GM18951 (cell line): Measurements from ENCODE around the gene ZNF385B.

ENCODE experiments used
- POLR2A ChIP-seq: IDR thresholded peaks from 4 replicates; pipeline ENCODE4 v1.6.1; 2011; ENCODE audit warnings: mild to moderate bottlenecking; ENCODE audit not compliant: insufficient read length, insufficient read depth; ENCODE audit errors: extremely low read depth
- in situ Hi-C: fragments of 300-500 bp; cut with MboI; formaldehyde crosslinking; loops from one replicate; pipeline ENCODE4 v1.12.0; 2022; ENCODE audit warnings: low sequenced_read_pairs, mixed read lengths, inconsistent platforms; ENCODE audit not compliant: unreplicated experiment

The ZNF385B gene

DNA sequence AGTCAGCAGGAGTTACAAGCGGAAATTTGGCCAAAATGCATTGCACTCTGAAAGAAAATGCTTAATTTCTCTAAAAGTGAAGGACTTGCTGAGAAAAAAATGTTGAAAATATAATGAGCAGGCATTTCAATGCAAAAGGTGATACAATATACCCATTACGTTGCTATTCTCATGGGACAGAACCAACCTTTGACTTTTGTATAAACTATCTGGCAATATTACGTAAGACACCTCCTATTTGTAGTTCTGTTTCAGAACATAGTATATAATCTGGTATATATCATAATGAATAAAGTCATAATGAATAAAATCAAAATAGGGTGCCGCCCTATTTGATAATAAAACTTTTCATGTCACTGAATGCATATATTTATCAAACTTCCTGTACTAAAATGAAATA is 310.6 kb downstream of the ZNF385B start:
- in situ Hi-C loops: no loop called here
- no peak for TF ChIP-seq POLR2A

DNA sequence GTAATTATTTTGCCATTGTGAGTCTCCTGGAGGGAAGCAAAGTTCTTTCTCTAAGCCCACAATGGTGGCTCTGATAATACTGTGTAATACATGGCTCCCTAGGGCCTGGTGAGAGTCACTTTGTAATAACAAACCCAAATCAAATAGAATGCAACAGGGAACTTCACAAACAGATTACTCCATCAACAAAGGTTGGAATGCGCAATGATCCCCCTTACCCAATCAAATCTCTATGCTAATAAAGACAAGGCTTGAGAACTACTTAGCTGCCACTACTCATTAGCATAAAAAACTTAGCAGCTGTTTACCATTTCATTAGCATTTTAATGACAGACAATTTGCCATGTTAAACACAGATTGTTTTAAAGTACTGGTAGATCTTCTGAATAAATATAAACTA is 311.2 kb downstream of the ZNF385B start:
- in situ Hi-C loops: no loop called here

DNA sequence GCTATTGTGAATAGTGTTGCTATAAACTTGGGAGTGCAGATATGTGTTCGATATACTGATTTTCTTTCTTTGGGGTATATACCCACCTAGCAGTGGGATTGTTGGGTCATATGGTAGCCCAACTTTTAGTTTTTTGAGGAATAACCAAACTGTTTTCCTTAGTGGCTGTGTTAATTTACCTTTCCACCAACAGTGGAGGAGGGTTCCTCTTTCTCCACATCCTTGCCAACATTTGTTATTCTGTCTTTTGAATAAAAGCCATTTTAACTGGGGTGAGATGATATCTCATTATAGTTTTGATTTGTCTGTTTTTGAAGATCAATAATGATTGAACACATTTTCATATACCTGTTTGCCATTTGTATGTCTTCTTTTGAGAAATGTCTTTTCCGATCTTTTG is 314.8 kb downstream of the ZNF385B start:
- in situ Hi-C loops: no loop called here
- TF ChIP-seq POLR2A: no peak

More for the DNA sequence above, 311.2 kb downstream of the ZNF385B start:
- no peak for TF ChIP-seq POLR2A

DNA sequence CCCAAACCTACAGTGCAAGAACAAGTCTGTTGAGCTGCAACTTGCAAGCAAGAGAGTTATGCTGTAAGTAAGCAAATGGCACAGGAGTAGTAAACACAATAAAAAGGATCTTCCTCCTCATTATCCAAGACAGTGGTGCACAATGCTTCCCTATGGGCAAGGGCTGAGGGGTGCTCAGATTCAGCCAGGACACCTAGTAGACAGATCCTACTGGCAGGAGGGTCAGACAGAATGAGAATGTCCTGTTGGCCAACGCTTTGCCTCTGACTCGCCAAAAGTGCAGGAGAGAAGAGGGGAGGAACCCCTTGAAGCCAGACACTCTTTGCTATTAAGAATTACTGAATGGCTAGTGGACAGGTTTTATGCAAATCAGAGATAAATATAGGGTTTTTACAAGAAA is 316.4 kb downstream of the ZNF385B start:
- no peak for TF ChIP-seq POLR2A
- in situ Hi-C loops: no loop called here

DNA sequence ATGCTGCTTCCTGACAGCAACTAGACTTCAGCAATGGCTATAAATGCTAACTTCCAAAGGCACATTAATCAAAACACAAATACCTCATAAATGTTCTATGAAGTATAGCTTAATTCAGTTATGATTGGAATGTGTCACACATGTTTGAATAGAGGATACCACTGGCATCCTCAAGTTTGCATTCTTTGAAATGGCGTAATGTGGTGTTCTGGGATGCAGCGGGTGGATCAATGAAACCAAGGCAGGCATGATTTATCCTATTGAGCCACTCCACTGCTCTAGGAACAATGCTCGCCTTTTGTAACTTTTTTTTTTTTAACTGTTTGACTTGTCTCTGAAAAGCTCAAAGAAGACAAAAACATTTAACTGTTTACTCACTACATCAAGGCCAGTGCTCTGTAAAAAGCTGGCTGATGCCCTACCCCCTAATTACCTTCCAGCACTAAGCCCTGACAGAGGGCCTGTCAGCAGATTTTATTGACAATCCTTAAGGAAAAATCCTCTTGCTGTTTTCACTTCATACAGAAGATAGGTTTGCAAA is 318.0 kb downstream of the ZNF385B start:
- in situ Hi-C loops: no loop called here
- TF ChIP-seq POLR2A: no peak

DNA sequence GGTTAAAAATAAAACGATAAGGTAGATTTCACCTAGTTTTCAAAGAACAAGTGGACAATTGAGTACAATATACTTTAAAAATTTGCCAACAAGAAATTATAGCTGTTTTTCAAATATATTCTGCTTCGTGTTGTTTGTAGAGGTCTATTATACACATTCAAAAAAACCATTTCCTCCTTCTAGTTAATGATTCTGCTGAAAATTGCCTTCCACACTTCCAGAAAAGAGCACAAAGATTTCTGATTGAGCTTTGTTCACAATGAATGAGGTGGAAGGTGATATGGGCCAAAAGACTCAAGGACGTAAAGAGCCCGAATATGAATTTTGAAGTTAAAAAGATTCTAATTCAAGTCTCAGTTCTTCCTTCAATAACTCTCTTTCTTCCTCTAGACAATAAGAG is 319.8 kb downstream of the ZNF385B start:
- no peak for TF ChIP-seq POLR2A
- in situ Hi-C loops: no loop called here

DNA sequence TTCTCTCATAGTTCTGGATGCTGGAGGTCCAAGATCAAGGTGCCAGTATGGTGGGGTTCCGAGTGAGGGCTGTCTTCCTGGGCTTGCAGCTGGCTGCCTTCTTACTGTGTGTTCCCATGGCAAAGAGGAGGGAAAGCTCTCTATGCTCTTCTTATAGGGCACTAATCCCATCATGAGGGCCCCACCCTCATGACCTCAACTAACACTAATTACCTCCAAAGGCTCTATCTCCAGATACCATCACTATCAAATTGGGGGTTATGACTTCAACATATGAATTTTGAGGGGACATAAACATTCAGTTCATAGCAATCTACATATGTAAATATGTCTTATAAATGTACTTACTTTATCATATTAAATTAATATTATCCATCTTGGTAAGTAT is 322.3 kb downstream of the ZNF385B start:
- no peak for TF ChIP-seq POLR2A

DNA sequence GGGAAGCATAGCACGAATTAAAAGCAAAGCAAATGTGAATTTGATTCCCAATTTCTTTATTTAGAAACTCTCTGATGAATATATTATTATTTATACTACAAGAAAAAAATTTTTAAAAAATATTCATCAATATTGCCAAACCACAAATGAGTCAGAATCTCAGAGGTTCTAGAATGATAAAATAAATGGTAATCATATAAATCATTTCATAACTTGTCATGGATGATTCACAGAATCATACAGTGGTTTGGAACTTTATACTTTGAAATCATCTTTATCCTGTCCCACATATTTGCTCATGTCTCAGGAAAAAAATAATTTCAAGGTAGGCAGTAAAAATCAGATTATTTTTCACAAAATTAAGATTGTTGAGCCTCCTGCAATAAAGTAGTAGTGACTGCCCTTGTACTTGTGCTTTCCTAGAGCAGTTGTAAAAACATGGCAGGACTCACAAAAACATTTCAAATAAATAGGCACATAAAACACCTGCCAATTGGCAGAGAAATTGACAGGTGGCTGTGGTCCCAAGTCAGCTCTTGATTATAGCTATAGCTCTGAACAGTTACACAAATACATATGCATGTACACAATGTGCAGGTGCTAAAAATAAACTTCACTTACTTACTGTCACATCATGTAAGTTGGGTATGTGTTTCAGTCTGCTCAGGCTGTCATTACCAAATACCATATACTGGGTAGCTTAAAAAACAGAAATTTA is 322.8 kb downstream of the ZNF385B start:
- in situ Hi-C loops: no loop called here

More for the DNA sequence above, 322.3 kb downstream of the ZNF385B start:
- in situ Hi-C loops: no loop called here

DNA sequence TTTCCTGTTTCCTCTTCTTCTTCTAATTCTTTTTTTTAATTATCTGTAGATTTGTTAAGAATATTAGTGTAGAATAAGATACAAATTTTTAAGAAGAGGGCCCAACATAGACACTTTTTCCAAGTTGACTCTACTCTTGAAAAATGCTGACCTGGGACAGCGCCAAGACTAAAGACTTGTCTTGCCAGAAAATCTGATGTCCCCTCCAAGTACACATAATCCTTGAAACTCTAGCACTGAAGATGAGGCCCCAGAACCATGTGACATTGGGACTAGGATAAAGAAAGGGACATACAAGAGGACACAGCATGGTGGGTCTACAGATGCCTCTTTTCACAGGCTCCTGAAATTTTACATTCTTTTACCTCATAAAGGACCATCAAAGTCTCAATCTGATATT is 325.2 kb downstream of the ZNF385B start:
- in situ Hi-C loops: no loop called here
- TF ChIP-seq POLR2A: no peak

More for the DNA sequence above, 322.8 kb downstream of the ZNF385B start:
- TF ChIP-seq POLR2A: no peak

DNA sequence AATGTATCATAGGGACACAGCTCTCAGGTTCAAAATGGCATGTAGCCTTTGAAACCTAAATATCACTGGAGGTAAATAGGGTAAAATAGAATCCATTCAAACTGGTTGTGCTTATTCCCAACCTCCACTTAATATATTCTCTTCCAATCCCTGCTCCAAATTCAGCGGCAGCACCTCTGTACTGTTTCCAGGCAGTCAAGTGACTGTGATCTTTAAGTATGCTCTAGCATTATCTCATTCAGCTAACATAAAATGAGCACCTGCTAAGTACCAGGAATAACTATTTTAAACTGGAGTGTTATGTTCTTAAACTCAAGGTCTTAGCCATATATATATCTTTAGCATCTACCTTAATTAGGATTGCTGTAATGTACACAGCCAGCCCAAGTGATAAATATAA is 327.5 kb downstream of the ZNF385B start:
- in situ Hi-C loops: no loop called here

DNA sequence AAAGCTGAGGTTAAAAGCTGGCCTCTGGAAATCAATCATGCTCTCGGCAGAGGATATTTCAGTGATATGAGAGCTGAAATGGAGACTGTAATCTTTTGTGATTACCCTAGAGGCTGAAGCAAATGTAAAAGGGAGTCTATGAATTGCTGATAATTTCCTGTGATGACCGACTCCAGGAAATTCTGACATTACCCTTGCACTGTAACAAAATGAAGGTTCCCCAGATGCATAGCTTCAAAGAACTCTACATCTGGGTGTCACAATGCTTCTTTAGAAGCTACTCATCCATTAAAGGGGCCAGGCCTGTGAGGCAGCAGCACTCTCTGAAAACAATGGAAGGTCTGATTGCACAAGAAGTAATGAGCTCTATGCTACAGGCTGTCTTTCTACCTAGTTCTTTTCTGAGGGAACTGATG is 328.5 kb downstream of the ZNF385B start:
- in situ Hi-C loops: no loop called here
- TF ChIP-seq POLR2A: no peak

More for the DNA sequence above, 327.5 kb downstream of the ZNF385B start:
- no peak for TF ChIP-seq POLR2A

DNA sequence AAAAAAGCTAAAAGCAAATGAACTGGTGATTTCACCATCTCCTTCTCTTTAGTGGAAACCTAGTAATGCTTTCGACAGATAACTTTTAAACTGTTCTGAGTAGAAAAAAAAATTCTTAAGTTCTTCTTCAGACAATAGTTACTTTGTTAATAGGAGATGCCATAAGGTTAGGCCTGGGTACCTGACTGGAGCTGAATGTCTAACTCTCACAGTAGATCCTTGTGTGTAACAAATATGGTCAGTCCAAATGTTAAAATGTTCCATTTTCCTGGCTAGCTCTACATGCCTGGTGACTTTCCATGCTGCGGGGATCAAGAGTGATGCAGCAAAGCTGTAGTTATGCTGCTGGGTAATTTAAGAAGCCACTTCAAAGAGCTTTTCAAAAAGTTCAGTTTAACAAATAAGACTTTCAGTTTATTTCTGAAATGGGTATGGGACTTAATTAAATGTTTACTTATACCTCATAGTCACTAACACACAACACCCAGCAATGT is 332.8 kb downstream of the ZNF385B start:
- in situ Hi-C loops: no loop called here
- TF ChIP-seq POLR2A: no peak

DNA sequence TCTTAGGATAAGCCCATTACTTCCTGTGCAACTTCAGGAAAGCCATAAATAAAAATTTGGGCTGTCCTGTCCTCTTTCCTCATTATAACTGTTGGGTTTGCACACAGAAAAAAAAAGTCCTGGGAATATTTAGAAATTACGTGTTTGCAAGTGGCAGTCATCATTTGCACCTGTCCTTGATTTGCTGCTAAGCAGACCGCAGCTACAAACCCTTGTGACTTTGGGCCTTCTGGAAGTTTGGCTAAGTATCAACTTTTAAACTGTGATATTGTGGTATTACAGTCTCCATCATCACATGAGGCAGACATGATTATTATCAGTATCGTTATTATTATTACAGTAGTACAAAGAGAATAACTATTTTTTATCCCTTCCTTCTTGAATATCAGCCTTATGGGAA is 336.1 kb downstream of the ZNF385B start:
- TF ChIP-seq POLR2A: no peak
- in situ Hi-C loops: no loop called here

DNA sequence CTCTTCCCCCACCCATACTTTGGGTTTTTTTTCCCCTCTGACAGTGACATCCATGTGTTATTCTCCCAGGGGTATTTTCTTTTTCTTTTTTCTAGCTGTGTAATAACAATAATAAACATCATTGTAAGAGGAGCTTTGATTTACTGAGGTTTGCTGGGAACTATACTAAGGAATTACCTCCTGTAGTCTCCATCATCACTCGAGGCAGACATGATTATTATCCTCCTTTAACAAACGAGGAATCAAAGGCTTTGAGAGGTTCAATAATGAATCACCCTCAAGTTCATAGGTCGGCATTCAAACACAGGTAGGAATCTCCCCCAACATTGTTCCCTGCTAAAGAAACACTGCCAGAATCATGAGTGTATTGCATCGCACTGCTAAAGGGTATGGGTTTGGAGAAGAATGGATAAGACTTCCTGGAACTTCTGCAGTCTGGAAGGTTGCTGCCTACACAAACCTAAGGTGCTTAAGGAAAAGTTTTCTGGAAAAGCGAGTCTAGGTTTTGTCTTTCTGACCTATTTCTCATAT is 336.5 kb downstream of the ZNF385B start:
- no peak for TF ChIP-seq POLR2A

DNA sequence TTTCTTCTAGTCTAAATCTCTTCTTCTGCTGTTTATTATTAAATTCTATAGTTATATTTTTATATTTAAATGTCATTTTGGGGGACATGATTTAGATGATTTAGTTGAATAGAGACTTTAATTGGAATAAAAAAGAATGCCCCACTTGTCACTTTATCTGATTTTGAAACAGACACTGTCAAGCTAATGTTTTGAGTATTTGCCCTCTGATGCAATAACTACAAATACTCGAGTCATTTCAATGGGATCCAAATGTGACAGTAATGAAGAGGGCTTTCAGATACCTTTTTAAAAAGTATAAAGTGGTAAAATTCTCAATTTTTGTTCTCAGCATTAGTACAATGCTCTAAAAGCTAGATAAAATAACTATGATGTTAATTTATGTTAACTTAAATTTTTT is 339.5 kb downstream of the ZNF385B start:
- no peak for TF ChIP-seq POLR2A
- in situ Hi-C loops: no loop called here

More for the DNA sequence above, 336.5 kb downstream of the ZNF385B start:
- in situ Hi-C loops: no loop called here

DNA sequence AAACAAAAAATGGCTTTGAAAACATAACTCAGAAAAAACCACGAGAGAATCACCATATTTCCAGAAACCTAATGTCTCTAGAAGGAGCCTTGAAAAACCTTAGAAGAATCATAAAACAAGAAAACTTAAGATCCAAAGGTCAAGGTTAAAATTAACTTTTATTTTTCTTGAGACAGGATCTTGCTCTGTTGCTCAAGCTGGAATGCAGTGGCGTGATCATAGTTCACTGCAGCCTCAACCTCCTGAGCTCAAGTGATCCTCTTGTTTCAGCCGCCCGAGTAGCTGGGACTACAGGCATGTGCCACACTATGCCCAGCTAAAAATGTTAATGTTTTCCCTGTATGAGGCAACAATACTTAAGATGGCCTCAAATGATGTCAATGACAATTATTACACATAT is 342.6 kb downstream of the ZNF385B start:
- in situ Hi-C loops: no loop called here
- TF ChIP-seq POLR2A: no peak
